DND-41 (cell line): ENCODE results near the gene RIOX2.

Source experiments
- ATAC-seq: fragments of 200-7000 bp; cut with Tn5 transposase; 3 replicates; pipeline ENCODE4 v1.9.1; 2021; ENCODE audit warnings: low read depth; ENCODE audit not compliant: insufficient read depth
- DNase-seq: peaks from one replicate; pipeline ENCODE4 v3.0.0-alpha.2; 2020
- H2AFZ ChIP-seq: 2 replicates; pipeline ENCODE4 v1.6.0; 2012; ENCODE audit warnings: low read depth, low read length
- H3K27ac ChIP-seq: 2 replicates; pipeline ENCODE4 v1.5.1; 2012; ENCODE audit warnings: low read length, inconsistent platforms
- H3K27me3 ChIP-seq: fragments of 200-600 bp; sonication (generic); 2 replicates; pipeline ENCODE4 v1.6.0; 2012; ENCODE audit warnings: low read length, mild to moderate bottlenecking, inconsistent platforms; ENCODE audit not compliant: insufficient read depth, poor library complexity
- H3K36me3 ChIP-seq: 2 replicates; pipeline ENCODE4 v1.5.1; 2012; ENCODE audit warnings: low read length, inconsistent platforms; ENCODE audit not compliant: insufficient read depth
- H3K4me1 ChIP-seq: 2 replicates; pipeline ENCODE4 v1.5.1; 2012; ENCODE audit warnings: mild to moderate bottlenecking, low read length; ENCODE audit not compliant: insufficient read depth
- H3K4me2 ChIP-seq: 2 replicates; pipeline ENCODE4 v1.6.0; 2012; ENCODE audit warnings: mild to moderate bottlenecking, moderate library complexity, low read length, inconsistent platforms; ENCODE audit not compliant: insufficient read depth
- H3K4me3 ChIP-seq, 2 experiments: fragments of 200-600 bp in 1 of 2; shearing (Covaris generic) in 1 of 2; 2 replicates each; pipeline ENCODE4 v1.5.1; 2012 to 2016; ENCODE audit warnings: inconsistent platforms in 2 of 2, low read length in 2 of 2, mild to moderate bottlenecking in 2 of 2, low read depth in 1 of 2, moderate library complexity in 1 of 2
- H3K79me2 ChIP-seq: 2 replicates; pipeline ENCODE4 v1.6.0; 2012; ENCODE audit warnings: low read length, inconsistent platforms; ENCODE audit not compliant: insufficient read depth
- H3K9ac ChIP-seq: 2 replicates; pipeline ENCODE4 v1.6.0; 2012; ENCODE audit warnings: low read depth, mild to moderate bottlenecking, inconsistent platforms, low read length, moderate library complexity
- H3K9me3 ChIP-seq: 2 replicates; pipeline ENCODE4 v1.5.1; 2012; ENCODE audit warnings: low read length, moderate library complexity, mild to moderate bottlenecking, inconsistent platforms; ENCODE audit not compliant: insufficient read depth, severe bottlenecking
- H4K20me1 ChIP-seq: 2 replicates; pipeline ENCODE4 v1.6.0; 2012; ENCODE audit warnings: low read length; ENCODE audit not compliant: insufficient read depth
- EZH2 ChIP-seq: IDR thresholded peaks from 3 replicates; pipeline ENCODE4 v1.6.1; 2012; ENCODE audit warnings: borderline replicate concordance, low read depth, mild to moderate bottlenecking, moderate library complexity, low read length, inconsistent platforms; ENCODE audit not compliant: severe bottlenecking
- TF ChIP-seq, protein P1 (sequence below): IDR thresholded peaks from 2 replicates; pipeline ENCODE4 v1.5.1; 2012; ENCODE audit warnings: borderline replicate concordance, low read length, moderate library complexity, mild to moderate bottlenecking; ENCODE audit not compliant: poor library complexity, severe bottlenecking; ENCODE audit errors: extremely low read depth

Gene RIOX2

DNA sequence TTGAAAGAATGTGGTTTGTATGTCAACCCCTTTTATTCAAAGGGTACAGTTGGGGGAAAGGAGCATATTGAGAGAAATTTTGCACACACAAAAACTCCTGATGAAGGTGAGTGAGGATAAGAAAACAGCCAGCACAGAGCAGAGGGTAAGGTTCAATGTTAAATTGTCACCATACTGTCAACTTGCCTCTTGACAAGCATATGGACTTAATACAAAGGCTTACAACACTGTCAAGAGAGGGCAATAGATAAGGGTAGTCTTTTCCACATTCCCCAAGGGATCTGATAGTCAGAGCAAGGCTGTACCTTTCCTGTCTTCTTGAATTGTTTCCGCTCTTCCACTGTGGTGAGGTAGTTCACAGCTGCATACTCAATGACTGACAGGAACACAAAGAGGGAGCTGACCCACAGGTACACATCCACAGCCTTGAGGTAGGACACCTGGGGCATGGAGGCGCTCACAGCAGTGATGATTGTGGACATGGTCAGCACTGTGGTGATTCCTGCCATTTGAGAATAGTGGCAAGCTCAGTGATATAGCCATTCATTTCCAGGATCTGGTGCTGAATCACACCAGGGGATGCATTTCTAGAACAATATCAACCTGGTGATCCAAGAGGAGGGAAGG, 20.4 kb upstream of the RIOX2 start:
- Histone ChIP-seq H3K4me1 (peaks cover 23% of the 10 kb centered on the region), H3K4me3 (no peak overlapping the region), H2AFZ (no peak overlapping the region), H3K9me3 (peaks cover 3% of the 10 kb centered on the region), H4K20me1 (no peaks in the 10 kb centered on the region), H3K27me3 (no peaks in the 10 kb centered on the region), H3K4me2 (no peak overlapping the region), H3K9ac (no peak overlapping the region), H3K36me3 (no peaks in the 10 kb centered on the region), H3K79me2 (no peaks in the 10 kb centered on the region), H3K27ac (no peak overlapping the region)
- no peak for TF ChIP-seq EZH2
- TF ChIP-seq, protein P1, sequence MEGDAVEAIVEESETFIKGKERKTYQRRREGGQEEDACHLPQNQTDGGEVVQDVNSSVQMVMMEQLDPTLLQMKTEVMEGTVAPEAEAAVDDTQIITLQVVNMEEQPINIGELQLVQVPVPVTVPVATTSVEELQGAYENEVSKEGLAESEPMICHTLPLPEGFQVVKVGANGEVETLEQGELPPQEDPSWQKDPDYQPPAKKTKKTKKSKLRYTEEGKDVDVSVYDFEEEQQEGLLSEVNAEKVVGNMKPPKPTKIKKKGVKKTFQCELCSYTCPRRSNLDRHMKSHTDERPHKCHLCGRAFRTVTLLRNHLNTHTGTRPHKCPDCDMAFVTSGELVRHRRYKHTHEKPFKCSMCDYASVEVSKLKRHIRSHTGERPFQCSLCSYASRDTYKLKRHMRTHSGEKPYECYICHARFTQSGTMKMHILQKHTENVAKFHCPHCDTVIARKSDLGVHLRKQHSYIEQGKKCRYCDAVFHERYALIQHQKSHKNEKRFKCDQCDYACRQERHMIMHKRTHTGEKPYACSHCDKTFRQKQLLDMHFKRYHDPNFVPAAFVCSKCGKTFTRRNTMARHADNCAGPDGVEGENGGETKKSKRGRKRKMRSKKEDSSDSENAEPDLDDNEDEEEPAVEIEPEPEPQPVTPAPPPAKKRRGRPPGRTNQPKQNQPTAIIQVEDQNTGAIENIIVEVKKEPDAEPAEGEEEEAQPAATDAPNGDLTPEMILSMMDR: no peak
- ATAC-seq (no peak), DNase-seq (no peak)

DNA sequence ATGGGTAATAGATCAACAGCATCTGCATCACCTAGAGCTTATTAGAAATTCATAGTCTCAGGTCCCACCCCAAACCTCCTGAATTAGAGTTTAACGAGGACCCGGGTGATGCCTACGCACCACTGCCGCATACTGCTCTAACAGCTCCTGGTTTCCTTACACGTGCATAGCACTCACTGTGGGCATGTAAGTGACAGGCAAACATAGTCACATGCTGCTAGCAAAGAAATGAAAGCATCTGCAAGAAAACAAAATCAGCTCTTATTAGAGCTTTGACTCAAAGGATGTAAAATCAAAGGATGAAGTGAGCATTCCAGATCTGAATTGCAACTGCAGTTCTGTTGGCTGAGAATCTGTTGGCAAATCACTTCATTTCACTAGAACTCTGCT, 19.1 kb upstream of the RIOX2 start:
- Histone ChIP-seq H3K4me3 (peak overlapping the region in 1 of 2 experiments; percentile 39; a peak in 2 of 4 replicates), H2AFZ (peak overlapping the region; percentile 63), H3K36me3 (no peaks in the 10 kb centered on the region), H3K27me3 (no peaks in the 10 kb centered on the region), H3K79me2 (no peaks in the 10 kb centered on the region), H4K20me1 (no peaks in the 10 kb centered on the region), H3K9ac (no peak overlapping the region), H3K4me2 (peak overlapping the region; percentile 61), H3K27ac (no peak overlapping the region), H3K4me1 (peaks cover 23% of the 10 kb centered on the region), H3K9me3 (peaks cover 3% of the 10 kb centered on the region)
- ATAC-seq: peak; percentile 83
- TF ChIP-seq EZH2: no peak
- TF ChIP-seq, protein P1: no peak
- DNase-seq: no peak

DNA sequence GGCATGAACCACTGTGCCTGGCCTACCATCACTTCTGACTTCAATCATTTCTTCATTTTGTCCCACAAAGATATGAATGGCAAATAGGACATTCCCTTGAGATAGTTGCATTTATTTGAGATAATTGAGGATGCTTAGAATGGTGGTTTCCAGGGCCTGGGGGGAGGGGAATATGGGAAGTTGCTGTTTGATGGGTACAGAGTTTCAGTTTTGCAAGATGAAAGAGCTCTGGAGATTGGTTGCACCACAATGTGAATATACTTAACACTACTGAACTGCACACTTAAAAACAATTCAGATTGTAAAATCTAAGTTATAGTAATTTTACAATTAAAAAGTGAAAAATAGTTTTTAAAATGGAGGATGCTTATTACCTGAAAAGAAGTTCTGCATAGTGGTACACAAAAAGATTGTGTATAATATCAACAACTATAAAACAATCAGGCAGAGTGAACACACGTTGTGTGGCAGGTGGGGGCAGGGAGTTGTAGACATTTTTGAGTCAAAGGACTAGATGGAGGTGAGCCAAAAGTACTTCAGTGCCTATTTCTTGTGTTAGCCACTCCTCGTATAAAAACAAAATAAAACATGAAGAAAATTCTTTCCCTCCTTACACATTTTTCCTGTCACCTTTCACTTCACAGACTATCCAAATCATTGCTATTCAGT, 18.5 kb upstream of the RIOX2 start:
- no peak overlapping the region for H3K9ac ChIP-seq
- H2AFZ ChIP-seq: peak overlapping the region; percentile 63
- DNase-seq (peak; percentile 43), ATAC-seq (peak; percentile 77)
- H3K4me1 ChIP-seq: peaks cover 23% of the 10 kb centered on the region
- no peak overlapping the region for H3K27ac ChIP-seq
- no peaks in the 10 kb centered on the region for H3K79me2 ChIP-seq
- peak overlapping the region in 1 of 2 experiments; percentile 39; a peak in 2 of 4 replicates for H3K4me3 ChIP-seq
- H3K4me2 ChIP-seq: peak overlapping the region; percentile 61
- no peaks in the 10 kb centered on the region for H4K20me1 ChIP-seq
- H3K36me3 ChIP-seq: no peaks in the 10 kb centered on the region
- TF ChIP-seq EZH2: no peak
- TF ChIP-seq, protein P1: no peak
- H3K27me3 ChIP-seq: no peaks in the 10 kb centered on the region
- H3K9me3 ChIP-seq: peaks cover 3% of the 10 kb centered on the region
